Measurements from ENCODE around the gene ABL1.

ABL1 gene

DNA sequence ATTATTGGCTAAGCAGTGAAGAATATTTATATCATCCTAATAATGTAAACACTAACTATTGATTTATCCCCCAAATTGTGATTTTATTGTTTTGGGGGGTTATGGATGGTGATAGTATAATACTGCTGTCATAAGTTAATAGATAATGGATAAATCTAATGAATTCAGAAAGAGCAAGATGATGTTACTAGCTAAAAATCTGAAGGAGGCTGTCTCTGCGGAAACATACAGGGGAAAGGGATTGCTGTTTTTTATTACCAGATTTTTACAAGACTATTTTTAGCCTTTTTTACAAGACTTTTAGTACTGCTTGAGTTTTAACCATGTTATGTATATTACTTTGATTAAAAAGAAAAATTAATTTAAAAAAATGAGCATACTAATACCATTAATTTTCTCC lies 5.3 kb upstream of the ABL1 start:
- Histone ChIP-seq H3K9ac (ENCODE audit: low read length) (no peak overlapping the region), H3K4me2 (ENCODE audit: low read depth, low read length) (no peak overlapping the region), H3K79me2 (ENCODE audit: low read length) (no peaks in the 10 kb centered on the region), H3K9me3 (replicated peaks; ENCODE audit: insufficient read depth, low read length) (no peaks in the 10 kb centered on the region), H3K27me3 (replicated peaks; ENCODE audit: insufficient read depth, low read length) (no peaks in the 10 kb centered on the region), H3K4me3 (ENCODE audit: low read length) (no peak overlapping the region), H3K27ac (ENCODE audit: low read length) (no peak overlapping the region), H4K20me1 (ENCODE audit: insufficient read depth, low read length) (no peaks in the 10 kb centered on the region), H3K36me3 (replicated peaks; ENCODE audit: insufficient read depth, low read length) (no peaks in the 10 kb centered on the region), H3F3A (ENCODE audit: insufficient read depth, low read length) (no peaks in the 10 kb centered on the region), H2AFZ (ENCODE audit: low read length) (no peak overlapping the region), H3K4me1 (ENCODE audit: low read length) (no peaks in the 10 kb centered on the region), H3K9me2 (replicated peaks; ENCODE audit: insufficient read depth, low read length) (no peaks in the 10 kb centered on the region)
- no peak for TF ChIP-seq EZH2phosphoT487 (IDR thresholded peaks at IDR 0.05; ENCODE audit: low read length)
- no peak for TF ChIP-seq EZH2 (optimal IDR thresholded peaks at IDR 0.05; ENCODE audit: low read depth, low read length)
- TF ChIP-seq, protein P1, sequence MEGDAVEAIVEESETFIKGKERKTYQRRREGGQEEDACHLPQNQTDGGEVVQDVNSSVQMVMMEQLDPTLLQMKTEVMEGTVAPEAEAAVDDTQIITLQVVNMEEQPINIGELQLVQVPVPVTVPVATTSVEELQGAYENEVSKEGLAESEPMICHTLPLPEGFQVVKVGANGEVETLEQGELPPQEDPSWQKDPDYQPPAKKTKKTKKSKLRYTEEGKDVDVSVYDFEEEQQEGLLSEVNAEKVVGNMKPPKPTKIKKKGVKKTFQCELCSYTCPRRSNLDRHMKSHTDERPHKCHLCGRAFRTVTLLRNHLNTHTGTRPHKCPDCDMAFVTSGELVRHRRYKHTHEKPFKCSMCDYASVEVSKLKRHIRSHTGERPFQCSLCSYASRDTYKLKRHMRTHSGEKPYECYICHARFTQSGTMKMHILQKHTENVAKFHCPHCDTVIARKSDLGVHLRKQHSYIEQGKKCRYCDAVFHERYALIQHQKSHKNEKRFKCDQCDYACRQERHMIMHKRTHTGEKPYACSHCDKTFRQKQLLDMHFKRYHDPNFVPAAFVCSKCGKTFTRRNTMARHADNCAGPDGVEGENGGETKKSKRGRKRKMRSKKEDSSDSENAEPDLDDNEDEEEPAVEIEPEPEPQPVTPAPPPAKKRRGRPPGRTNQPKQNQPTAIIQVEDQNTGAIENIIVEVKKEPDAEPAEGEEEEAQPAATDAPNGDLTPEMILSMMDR (IDR thresholded peaks at IDR 0.05; ENCODE audit: low read length): no peak
- DNase-seq: no peak

DNA sequence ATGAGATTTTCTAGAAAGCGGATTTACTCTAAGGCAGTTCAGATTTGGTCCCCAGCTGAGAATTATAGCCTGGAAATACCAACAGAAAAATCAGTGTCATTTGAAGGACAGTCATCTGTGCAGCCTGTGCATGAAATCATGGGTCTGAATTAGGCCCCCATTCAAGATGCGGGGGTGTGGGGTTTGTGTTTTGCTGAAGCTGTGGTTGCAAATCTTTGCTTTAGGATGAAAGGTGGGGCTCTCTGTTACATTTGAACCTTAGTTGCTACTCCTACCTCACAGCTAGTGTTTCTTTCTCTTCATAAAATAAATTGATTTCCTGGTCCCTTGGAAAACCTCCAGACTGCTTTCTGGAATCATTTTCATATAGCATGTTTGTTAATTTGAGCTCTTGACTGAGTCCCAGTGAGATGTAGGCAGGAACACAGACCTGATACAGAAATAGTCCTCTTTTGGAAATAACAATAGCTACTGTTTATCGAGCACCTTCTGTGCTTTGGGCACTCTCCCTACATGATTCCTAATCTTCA lies 4.8 kb upstream of the ABL1 start:
- Histone ChIP-seq H2AFZ (ENCODE audit: low read length) (no peak overlapping the region), H3K9me3 (replicated peaks; ENCODE audit: insufficient read depth, low read length) (no peaks in the 10 kb centered on the region), H3K79me2 (ENCODE audit: low read length) (no peaks in the 10 kb centered on the region), H3K27ac (ENCODE audit: low read length) (no peak overlapping the region), H3K27me3 (replicated peaks; ENCODE audit: insufficient read depth, low read length) (no peaks in the 10 kb centered on the region), H3K4me1 (ENCODE audit: low read length) (no peaks in the 10 kb centered on the region), H3K4me3 (ENCODE audit: low read length) (no peak overlapping the region), H3K36me3 (replicated peaks; ENCODE audit: insufficient read depth, low read length) (no peaks in the 10 kb centered on the region), H4K20me1 (ENCODE audit: insufficient read depth, low read length) (no peaks in the 10 kb centered on the region), H3K4me2 (ENCODE audit: low read depth, low read length) (no peak overlapping the region), H3K9ac (ENCODE audit: low read length) (no peak overlapping the region), H3K9me2 (replicated peaks; ENCODE audit: insufficient read depth, low read length) (no peaks in the 10 kb centered on the region), H3F3A (ENCODE audit: insufficient read depth, low read length) (no peaks in the 10 kb centered on the region)
- TF ChIP-seq, protein P1 (IDR thresholded peaks at IDR 0.05; ENCODE audit: low read length): no peak
- TF ChIP-seq EZH2 (optimal IDR thresholded peaks at IDR 0.05; ENCODE audit: low read depth, low read length) (no peak), EZH2phosphoT487 (IDR thresholded peaks at IDR 0.05; ENCODE audit: low read length) (no peak)
- no peak for DNase-seq

DNA sequence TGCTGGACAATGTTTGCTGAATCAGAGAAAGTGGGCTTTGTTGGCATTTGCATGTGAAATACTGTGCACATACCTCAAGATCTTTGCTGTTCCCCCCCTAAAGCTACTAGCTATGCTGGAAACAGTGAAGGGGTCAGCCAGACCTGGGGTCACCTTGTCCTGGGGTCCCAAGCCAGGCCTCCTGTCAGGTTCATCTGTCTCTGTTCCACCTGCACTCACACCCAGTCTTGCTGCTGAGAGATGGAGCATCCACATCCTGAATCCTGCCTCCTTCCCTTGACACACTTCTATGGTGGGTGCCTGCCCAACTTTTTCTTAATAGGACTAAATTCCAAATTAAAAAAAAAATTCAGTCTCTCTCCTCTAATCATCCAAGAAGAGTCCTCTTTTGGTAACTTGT lies 4.0 kb upstream of the ABL1 start:
- H3K4me3 ChIP-seq (ENCODE audit: low read length): no peak overlapping the region
- no peak for DNase-seq
- H3K27me3 ChIP-seq (replicated peaks; ENCODE audit: insufficient read depth, low read length): no peaks in the 10 kb centered on the region
- no peaks in the 10 kb centered on the region for H3K36me3 ChIP-seq (replicated peaks; ENCODE audit: insufficient read depth, low read length)
- H3K9me3 ChIP-seq (replicated peaks; ENCODE audit: insufficient read depth, low read length): no peaks in the 10 kb centered on the region
- TF ChIP-seq EZH2 (optimal IDR thresholded peaks at IDR 0.05; ENCODE audit: low read depth, low read length) (no peak), EZH2phosphoT487 (IDR thresholded peaks at IDR 0.05; ENCODE audit: low read length) (no peak)
- TF ChIP-seq, protein P1 (IDR thresholded peaks at IDR 0.05; ENCODE audit: low read length): no peak
- H3K79me2 ChIP-seq (ENCODE audit: low read length): no peaks in the 10 kb centered on the region
- no peak overlapping the region for H3K27ac ChIP-seq (ENCODE audit: low read length)
- no peak overlapping the region for H3K4me2 ChIP-seq (ENCODE audit: low read depth, low read length)
- no peaks in the 10 kb centered on the region for H3K4me1 ChIP-seq (ENCODE audit: low read length)
- H4K20me1 ChIP-seq (ENCODE audit: insufficient read depth, low read length): no peaks in the 10 kb centered on the region
- no peak overlapping the region for H2AFZ ChIP-seq (ENCODE audit: low read length)
- H3K9ac ChIP-seq (ENCODE audit: low read length): no peak overlapping the region
- no peaks in the 10 kb centered on the region for H3F3A ChIP-seq (ENCODE audit: insufficient read depth, low read length)
- H3K9me2 ChIP-seq (replicated peaks; ENCODE audit: insufficient read depth, low read length): no peaks in the 10 kb centered on the region
